GM12865 (cell line): Measurements from ENCODE around the gene SPRY4.

ENCODE experiments used
- DNase-seq: peaks from one replicate; pipeline ENCODE4 v3.0.0; 2010; ENCODE audit warnings: low read depth
- H3K4me3 ChIP-seq: 2 replicates; pipeline ENCODE4 v1.5.1; 2011; ENCODE audit warnings: mild to moderate bottlenecking, low read depth, low read length, control low read depth
- CTCF ChIP-seq: IDR thresholded peaks from 2 replicates; pipeline ENCODE4 v1.5.1; 2011; ENCODE audit warnings: low read length, control low read depth, low read depth, inconsistent platforms; ENCODE audit not compliant: insufficient read depth; ENCODE audit errors: missing control alignments

Gene SPRY4

DNA sequence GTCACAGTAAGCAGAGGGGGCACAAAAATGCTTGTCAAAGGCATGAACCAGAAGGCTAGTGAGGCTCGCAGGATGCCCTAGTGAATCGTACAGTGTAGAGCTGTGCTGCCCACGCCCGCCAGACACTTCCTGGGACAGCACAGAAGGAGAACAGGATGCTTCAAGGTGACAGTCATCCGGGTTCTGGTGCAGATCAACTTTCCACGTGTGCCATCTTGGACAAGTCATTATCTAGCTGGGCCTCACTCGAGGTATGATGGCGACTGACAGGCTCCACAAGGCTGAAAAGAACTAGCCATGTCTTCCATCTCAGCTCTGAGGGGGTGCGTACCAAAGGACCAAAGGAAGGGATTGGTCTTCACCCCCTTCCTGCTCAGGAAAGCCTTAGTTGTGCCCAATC is 14.0 kb downstream of the SPRY4 start:
- no peak for TF ChIP-seq CTCF
- H3K4me3 ChIP-seq = no peak overlapping the region
- no peak for DNase-seq

DNA sequence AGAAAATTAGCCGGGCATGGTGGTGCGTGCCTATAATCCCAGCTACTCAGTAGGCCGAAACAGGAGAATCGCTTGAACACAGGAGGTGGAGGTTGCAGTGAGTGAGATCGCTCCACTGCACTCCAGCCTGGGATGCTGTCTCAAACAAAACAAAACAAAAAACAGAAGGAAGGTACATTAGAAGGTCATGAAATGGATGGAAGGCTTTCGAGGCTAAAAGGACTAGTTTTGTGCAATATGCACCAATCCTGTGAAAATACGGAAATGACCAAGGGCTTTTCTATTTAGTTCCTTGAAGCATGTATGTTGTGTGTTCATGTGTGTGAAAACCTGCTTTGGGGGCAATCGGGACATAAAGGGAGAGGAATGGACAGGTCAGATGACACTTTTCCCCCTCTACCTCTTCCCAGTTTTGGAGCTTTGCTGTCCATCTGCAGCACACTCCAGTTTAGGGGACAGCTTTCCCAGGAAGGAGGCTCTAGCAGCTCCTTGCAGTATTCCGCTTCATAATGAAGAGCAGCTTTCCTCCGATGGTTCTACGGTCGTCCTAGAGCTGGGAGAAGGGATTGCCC is 15.0 kb downstream of the SPRY4 start:
- H3K4me3 ChIP-seq = no peak overlapping the region
- TF ChIP-seq CTCF = no peak
- no peak for DNase-seq

DNA sequence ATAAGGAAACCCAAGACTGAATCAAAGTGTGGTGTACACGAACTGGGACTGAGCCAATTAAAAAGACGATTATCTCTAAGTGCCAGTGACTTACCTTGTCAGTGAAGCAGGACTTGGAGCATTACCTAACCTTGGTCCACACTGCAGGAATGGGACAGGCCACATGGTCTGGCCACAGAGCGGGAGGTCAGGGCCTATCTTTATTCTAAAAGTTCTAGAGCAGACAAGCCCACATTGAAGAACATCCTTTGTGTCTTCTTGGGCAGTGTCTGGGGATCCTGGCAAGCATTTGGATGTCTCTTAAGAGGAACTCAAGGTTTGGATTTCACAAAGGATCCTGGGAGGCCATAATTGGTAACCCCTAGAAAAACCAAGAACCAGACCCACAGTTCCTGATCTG is 16.5 kb downstream of the SPRY4 start:
- no peak for TF ChIP-seq CTCF
- no peak overlapping the region for H3K4me3 ChIP-seq
- no peak for DNase-seq

DNA sequence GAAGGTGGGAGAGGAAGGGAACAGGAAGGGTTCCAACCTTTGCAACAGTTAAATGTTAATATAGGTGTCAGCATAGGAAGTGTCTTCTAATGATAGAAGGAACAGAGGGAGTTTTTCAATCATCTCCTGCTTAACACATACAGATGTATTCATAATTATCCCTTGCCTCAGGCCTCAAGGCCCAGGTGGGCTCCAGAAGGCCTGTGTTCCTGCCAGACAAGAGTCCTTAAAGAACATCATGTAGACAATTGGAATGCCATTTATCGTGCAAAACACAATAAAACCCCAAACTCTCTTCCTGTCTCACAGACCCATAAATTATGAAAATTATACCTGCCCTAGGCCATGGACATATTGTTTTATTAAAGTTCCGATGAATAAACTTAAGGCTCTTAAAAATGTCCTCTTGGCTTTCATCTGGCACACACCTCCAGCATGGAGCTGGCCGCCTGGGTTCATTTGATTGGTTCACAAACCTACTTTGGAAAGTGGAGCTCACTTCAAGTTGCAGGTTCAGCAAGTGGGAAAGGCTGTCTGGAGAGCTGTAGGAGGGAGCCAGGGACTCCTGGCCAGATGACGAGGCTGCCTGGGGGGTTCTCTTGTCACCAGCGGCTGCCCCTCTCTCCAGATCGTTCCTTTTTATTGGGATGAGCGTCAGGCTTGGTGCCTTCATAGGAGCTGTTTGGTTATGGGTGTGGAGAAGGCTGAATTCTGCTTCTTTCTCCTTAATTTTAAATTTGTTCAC is 17.5 kb downstream of the SPRY4 start:
- no peak overlapping the region for H3K4me3 ChIP-seq
- no peak for TF ChIP-seq CTCF
- no peak for DNase-seq

DNA sequence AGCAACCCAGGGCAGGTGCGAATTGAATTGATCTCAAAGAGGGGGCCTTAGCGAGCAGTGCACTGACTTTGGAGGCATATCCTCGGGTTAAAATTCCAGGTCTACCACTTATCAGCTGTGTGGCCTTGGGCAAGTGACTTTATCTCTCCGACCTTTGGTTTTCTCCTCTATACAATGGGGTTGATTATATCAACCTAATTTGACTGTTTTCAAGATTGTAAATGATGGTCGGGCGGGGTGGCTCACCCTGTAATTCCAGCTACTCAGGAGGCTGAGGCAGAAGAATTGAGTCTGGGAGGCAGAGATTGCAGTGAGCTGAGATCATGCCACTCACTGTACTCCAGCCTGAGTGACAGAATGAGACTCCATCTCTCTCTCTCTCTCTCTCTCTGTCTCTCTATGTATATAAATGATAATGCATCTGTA is 18.7 kb downstream of the SPRY4 start:
- no peak for DNase-seq
- H3K4me3 ChIP-seq = no peak overlapping the region
- TF ChIP-seq CTCF = no peak

DNA sequence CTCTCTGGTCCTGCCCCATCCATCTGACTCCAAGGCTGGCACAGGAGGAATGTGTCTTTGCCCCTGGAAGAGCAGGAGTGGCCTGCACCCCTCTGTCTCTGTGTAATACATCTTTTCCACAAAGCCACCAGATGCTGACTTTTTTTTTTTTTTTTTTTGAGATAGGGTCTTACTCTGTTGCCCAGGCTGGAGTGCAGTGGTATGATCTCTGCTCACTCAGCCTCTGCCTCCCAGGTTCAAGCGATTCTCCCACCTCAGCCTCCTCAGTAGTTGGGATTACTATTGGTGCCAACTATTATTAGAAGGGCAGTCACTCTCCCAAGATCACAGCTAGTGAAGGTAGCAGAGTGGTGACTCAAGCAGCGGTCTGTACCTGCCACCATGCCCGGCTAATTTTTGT is 19.6 kb downstream of the SPRY4 start:
- TF ChIP-seq CTCF = no peak
- no peak for DNase-seq
- H3K4me3 ChIP-seq = no peak overlapping the region
